Measurements from ENCODE around the gene HMX2.

DNA sequence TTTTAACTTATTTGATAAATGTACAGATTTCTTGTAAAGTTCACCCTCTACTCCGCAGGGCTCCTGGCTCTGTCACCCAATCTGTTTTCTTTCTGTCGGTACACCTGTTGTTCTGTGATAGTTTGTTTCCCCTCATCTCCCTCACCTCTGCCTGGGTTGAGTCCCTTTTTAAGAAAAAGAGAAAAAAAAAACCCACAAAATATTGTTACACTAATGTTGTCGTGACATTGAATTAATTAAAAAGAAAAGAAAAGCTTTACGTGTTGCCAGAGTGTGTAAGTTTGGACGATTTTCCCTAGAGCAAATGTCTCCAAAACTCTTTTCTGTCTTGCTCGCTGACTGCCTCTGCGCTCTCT is 8.8 kb upstream of the HMX2 start:
- TF ChIP-seq, protein P1, sequence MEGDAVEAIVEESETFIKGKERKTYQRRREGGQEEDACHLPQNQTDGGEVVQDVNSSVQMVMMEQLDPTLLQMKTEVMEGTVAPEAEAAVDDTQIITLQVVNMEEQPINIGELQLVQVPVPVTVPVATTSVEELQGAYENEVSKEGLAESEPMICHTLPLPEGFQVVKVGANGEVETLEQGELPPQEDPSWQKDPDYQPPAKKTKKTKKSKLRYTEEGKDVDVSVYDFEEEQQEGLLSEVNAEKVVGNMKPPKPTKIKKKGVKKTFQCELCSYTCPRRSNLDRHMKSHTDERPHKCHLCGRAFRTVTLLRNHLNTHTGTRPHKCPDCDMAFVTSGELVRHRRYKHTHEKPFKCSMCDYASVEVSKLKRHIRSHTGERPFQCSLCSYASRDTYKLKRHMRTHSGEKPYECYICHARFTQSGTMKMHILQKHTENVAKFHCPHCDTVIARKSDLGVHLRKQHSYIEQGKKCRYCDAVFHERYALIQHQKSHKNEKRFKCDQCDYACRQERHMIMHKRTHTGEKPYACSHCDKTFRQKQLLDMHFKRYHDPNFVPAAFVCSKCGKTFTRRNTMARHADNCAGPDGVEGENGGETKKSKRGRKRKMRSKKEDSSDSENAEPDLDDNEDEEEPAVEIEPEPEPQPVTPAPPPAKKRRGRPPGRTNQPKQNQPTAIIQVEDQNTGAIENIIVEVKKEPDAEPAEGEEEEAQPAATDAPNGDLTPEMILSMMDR (IDR thresholded peaks at IDR 0.05) = no peak
- TF ChIP-seq EP300 (IDR thresholded peaks at IDR 0.05) (no peak), POLR2AphosphoS5 (IDR thresholded peaks at IDR 0.05) (no peak), POLR2A (IDR thresholded peaks at IDR 0.05) (no peak)

Data from suprapubic skin (tissue), 4 donors.